OCI-M2 (cell line): ENCODE results near the gene BRCA2.

ENCODE experiments used
- DNase-seq: peaks from one replicate; lab custom pipeline; 2025; ENCODE audit not compliant: unreplicated experiment; lab: John Stamatoyannopoulos, UW

BRCA2 gene, protein sequence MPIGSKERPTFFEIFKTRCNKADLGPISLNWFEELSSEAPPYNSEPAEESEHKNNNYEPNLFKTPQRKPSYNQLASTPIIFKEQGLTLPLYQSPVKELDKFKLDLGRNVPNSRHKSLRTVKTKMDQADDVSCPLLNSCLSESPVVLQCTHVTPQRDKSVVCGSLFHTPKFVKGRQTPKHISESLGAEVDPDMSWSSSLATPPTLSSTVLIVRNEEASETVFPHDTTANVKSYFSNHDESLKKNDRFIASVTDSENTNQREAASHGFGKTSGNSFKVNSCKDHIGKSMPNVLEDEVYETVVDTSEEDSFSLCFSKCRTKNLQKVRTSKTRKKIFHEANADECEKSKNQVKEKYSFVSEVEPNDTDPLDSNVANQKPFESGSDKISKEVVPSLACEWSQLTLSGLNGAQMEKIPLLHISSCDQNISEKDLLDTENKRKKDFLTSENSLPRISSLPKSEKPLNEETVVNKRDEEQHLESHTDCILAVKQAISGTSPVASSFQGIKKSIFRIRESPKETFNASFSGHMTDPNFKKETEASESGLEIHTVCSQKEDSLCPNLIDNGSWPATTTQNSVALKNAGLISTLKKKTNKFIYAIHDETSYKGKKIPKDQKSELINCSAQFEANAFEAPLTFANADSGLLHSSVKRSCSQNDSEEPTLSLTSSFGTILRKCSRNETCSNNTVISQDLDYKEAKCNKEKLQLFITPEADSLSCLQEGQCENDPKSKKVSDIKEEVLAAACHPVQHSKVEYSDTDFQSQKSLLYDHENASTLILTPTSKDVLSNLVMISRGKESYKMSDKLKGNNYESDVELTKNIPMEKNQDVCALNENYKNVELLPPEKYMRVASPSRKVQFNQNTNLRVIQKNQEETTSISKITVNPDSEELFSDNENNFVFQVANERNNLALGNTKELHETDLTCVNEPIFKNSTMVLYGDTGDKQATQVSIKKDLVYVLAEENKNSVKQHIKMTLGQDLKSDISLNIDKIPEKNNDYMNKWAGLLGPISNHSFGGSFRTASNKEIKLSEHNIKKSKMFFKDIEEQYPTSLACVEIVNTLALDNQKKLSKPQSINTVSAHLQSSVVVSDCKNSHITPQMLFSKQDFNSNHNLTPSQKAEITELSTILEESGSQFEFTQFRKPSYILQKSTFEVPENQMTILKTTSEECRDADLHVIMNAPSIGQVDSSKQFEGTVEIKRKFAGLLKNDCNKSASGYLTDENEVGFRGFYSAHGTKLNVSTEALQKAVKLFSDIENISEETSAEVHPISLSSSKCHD (N-terminal part only)

DNA sequence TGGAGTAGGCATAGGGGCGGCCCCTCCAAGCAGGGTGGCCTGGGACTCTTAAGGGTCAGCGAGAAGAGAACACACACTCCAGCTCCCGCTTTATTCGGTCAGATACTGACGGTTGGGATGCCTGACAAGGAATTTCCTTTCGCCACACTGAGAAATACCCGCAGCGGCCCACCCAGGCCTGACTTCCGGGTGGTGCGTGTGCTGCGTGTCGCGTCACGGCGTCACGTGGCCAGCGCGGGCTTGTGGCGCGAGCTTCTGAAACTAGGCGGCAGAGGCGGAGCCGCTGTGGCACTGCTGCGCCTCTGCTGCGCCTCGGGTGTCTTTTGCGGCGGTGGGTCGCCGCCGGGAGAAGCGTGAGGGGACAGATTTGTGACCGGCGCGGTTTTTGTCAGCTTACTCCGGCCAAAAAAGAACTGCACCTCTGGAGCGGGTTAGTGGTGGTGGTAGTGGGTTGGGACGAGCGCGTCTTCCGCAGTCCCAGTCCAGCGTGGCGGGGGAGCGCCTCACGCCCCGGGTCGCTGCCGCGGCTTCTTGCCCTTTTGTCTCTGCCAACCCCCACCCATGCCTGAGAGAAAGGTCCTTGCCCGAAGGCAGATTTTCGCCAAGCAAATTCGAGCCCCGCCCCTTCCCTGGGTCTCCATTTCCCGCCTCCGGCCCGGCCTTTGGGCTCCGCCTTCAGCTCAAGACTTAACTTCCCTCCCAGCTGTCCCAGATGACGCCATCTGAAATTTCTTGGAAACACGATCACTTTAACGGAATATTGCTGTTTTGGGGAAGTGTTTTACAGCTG, at the start of gene BRCA2, which contains the start of gene ZAR1L:
BRCA2 (plus strand) TSS at position 271 of the 790 bp plus-strand sequence. CDS start 953 bp downstream, outside the sequence.
ZAR1L (minus strand) TSS at position 126 of the 790 bp plus-strand sequence. CDS start 3,438 bp downstream, outside the sequence.
- peak; percentile 22 for DNase-seq

DNA sequence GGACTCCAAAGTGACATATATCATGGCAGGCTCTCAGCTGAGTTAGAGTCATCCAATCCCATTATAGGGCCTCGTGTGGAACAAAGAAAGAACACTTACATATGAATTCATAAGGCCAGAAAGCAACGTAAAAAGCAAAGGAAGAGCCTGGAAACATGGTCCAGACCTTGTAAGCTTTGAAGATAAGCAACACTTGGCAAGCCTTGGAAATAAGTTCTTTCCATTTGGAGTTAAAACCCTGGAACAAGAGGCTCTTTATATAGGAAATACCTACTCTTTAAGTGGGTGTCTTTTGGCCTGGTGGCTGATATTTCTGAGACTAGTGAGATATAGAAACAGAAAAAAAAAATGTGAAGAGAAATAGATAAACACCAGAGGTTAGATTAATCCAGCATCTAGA, 49.6 kb upstream of the BRCA2 start:
- no peak for DNase-seq

DNA sequence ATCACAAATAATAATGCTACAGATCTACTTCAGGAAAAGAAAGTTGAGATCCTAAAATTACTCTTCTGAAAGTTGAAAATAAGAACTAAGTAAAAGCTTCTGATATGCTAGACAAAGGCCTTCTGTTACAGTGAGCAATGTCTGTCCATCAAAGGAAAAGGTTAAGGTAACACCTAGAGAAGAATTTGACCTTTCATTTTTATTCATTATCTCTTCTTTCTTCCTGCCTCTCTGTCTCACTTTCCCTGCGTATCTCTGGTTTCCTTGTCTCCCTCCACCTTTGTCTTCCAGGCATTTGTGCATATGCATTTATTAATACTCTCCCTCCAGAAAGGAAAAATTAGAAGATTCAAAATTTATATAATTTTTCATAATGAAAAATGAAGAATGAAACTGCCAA, 49.2 kb upstream of the BRCA2 start:
- no peak for DNase-seq

DNA sequence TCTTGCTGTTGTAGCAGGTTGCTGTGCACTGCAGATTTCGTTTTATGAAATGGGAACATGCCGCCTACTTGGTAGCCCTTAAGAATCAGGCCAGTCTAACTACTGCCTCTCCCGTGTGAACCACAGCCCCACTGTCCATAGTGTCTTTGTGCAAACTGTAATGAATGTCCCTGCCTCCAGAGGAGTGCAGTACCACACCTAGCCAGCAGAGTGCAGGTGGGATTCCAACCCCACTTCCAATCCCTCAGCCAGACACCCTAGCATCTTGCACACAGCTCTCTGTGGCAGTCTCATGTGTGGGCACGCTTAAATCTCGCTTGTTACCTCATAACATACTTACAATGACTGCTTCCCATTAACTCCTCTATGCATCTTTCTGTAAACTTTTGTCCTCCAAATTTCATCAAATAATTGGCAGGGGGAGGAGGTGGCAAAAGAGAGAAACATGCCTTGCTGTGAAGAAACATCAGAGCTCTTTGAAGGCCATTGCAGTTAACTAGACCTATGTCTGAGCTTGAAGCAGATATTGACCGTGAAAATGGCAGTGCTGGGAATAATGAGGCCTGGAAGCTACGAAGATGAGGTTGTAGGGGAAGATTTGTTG, 47.4 kb upstream of the BRCA2 start:
- DNase-seq = no peak

DNA sequence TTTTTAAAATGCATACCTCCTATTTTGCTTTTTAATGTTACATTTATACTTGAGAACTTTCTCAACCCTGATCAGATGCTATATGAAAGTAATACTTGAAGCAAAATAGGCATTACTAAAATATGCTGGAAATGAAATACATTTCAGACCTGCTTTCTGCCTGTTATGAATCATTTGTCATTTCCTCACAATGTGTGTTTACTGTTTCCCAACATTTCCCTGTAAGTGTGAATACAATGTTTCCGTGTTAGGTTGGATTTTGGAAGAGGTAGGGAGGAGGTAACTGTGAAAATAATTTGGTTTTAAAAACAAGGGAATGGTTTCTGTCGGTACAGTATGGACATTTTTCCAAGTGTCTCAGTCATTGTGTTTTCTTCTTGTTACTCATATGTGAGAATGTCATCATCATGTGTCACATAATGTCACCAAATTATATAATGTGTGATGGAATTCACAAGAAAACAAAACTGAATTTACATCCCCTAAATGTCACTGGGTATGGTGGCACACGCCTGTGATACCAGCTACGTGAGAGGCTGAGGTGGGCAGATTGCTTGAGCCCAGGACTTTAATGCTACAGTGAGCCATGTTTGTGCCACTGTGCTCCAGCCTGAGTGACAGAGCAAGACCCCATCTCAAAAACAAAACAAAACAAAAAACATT, 43.2 kb upstream of the BRCA2 start:
- DNase-seq = no peak

DNA sequence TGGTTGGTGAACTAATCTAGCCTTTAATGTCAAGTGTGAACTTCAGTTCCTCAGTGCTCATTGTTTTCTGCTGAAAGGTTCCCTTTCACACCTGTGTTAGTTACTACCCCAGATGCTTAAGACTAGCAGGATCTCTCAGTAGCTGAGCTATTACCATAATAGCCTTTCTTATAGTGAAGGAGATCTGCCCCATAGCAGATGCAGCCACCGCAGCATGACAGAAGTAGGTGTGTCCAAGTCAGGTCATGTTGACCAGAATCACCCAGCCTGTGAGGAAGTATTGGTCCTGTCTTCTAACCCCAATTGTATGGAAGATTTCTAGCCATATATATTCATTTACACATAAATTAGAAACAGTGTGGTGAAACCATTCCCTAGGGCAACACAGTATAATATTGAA, 37.5 kb upstream of the BRCA2 start:
- DNase-seq = no peak

DNA sequence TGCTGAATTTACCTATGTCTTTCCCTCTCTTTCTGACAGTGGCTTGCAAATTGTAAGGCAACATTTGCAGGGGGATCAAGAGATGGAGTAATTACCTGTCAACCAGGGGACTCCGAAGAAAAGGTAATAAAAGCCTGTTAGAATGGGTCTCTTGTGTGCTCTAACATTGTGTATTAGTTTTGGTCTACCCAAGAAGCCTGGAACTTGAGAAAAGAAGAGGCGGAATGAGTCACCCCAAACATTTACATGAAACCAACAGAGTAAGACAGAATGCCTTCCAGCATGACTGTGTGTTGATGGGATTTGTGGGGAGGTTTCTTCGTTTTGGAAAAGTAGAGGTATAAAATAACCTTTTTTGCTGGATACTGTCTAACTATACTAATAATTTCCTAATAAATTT, 36.9 kb upstream of the BRCA2 start:
- no peak for DNase-seq

DNA sequence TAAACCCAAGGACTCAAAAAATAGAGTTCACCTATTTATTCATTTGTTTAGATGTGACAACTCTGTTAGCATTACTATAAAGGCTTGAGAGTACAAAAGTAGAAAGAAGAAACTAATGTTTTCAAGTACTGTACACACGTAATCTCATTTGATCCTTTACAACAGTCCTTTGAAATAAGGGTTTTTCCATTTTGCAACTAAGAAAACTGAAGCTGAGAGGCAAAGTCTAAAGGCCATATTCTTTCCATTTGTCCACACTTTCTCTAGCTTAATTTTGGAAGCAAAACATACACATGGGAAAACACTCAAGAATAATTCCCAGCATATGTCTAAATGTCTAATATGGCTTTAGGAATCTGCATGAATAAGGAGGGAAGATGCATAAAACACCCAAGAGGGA, 34.2 kb upstream of the BRCA2 start:
- DNase-seq = no peak

DNA sequence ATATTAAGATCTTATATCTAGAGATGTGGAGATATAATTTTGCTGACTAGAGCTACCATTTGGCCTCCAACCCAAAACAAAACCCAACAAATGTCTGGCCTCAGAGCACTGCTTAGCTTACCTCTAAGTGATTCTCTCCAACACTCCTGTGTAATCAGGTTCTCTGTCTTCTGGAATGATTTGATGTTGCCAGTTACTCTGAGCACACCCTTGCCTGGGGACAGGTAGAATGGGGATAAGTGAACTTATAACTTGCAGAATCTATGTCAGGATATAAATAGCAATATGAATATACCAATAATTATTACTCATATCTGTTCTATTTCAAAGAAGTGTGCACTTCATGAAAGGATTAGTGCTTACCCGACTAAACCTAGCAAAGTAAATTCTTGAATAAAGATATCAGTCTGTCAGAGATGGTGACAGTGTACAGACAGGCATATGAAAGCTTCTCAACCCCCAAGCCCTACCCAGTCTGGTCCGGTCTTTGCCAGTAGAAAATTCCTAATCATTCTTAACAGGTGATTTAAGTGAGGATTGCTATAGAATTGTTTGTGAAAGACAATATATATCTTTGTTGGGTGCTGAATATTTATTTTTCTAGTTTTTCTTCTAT, 33.1 kb upstream of the BRCA2 start:
- no peak for DNase-seq

DNA sequence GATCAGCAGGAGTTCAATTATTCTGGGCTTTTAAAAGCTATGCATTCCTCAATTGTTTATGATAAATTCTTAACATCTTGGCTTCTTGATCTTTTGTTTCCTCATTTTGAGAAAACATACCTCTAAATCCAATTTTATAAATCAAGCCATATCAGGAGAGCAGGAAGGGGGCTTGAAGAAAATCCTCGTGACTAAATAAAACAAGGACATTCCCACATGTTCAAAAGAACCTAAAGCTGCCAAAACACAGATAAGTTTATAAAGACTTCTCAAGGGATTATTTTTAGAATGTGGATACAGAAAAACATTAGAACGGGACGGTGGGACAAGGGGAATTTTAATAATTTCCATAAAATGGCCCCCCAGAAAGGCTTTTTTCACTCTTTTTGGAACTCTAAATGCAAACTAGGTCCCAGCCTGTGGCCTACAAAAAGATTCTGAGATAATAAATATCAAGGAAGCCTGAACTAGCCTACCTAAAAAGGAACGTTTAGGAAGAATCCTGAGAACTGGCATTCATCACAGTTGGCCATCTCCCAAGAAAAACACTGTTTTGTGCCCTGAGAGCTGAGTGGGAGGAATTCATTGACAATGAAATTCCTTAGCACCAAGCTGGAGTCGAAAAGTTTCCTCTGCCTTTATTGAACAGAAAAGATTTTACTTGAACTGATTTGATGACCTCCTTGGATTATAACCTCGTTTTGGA, 30.2 kb upstream of the BRCA2 start:
- no peak for DNase-seq

DNA sequence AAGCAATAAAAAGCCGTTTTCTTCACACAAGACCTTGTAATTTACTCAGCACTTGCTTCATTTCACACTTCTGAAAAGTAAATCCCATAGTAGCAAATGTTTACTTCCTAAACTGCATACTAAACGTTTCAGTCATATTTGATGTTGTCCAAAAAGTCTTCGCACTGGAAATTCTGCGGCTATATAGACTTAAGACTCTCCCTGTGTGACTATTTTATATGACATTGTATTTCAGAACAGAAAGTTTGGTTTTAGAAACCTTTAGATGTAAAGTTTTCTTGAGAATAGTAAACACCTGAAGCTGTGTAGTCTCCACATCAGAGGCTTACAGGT, 29.7 kb upstream of the BRCA2 start:
- DNase-seq = no peak

DNA sequence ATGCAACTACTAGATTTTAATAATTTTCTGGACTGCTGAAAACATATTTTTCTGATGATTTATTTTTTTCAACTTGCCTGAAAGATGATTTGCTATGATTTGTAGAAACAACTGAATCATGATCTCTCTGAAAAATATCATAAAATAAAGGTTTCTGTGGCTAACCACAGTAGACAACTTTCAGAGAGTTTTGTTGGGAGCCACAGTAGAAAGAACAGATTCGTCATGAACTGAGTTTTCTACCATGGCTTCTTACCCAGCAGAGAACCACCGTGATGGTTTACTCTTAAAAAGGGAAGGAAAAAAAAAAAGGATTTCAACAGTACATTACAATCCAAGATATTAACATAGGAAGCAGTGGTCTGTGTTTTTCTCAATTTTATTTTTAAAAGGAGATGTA, 18.1 kb upstream of the BRCA2 start:
- DNase-seq = no peak

DNA sequence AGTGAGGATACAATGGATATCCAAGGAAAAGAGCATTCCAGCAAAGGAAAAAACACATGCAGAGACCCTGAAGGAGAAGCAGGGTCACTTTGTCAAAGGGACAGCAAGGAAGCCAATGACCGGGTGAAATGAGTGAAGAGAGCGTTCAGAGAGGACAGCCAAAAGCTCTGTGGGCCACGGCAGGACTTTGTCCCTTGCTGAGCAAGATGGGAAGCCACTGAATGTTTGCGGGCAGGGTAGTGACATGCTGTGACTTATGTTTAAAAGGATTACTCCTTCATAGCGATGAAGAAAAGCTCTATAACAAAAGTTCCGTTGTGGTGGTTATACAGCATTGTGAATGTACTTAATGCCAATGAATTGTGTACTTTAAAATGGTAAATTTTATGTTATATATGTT, 16.6 kb upstream of the BRCA2 start:
- DNase-seq = no peak

DNA sequence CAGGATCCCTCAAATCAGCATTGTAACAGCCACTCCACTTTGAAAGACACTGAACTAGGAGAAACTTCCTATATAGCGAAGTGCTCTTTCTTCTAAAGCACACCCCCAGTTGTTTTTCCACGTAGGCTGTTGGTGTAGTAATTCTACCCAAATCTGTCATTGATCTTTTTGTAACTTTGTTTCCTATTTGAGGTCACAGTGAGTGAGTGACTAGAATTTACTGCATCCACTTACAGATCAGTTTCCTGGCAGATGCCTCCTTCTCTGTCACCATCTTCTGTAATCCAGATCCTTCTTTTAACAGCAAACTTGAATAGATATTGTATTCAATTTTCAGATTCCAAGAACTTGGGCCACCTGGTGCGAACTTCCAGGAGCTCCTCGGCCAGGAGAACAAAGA, 15.4 kb upstream of the BRCA2 start:
- DNase-seq = no peak

DNA sequence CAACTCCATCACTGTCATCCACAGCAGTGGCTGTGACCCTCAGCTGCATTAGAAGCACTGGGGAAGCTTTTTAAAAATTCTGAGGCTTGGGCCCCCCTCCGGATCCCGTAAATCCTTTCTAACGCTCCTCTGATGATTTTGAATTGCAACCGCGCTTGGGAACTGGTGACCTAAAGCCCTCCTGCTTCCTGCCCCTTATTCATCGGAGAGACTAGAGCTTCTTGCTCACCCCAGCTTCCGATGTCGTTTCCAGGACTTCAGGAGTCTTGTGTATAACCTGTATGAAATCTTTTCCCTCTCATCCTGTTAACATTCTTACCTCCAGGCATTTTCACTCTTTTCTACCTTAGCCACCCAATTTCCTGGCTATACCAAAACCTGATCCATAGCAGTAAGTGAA, 14.9 kb upstream of the BRCA2 start:
- no peak for DNase-seq

DNA sequence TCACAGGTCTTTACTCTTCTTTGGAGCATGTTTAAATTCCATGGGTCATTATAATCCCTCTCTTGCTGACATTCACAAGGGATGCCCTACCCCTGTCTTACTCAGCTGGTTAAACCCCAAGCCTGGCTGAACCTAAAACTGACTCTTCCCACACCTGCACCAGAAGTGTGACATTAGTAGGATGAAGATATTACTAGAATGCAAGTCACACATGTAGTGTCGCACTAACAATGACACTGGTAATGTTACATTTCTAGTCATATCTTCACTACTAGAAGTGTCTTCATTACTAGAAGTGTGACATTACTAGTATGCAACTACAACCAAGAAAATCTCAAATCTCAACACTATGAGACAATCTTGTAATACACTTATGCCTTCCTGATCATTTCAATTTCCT, 14.4 kb upstream of the BRCA2 start:
- no peak for DNase-seq

DNA sequence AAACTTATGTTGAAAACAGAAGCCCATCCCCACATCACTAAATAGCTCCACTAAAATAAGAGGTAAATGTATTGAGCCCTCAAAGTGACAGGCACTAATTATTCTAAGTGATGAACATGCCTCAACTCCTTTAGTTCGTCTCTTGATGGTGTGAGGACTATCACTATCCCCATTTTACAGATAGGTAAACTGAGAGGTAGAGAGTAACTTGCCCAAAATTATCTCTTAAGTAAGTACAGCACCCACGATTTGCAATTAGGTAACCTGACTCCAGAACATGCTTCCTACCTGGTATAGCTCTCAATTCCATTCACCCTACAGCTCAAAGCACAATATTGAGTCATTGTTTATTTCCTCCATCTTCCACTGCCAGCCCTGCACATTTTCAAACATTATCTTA, 12.8 kb upstream of the BRCA2 start:
- DNase-seq = no peak

DNA sequence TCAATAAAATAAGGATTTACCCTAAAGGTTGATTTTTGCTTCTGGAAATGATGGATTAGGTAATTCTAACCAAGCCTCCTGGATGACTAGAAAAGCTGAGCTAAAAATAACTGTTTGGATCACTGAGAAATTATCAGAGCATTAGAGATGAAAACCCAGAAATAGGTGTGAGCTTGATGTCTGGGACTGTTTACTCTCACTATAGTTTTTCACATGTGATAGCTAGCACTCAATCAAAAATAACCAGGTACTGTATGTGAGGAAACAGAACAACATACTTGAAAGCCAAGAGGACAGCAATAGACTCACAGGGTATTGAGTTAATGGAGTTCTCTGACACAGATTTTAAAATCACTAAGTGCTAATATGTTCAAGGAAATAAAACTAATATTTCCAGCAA, 9.7 kb upstream of the BRCA2 start:
- no peak for DNase-seq
